Measurements from ENCODE around the gene TGFBR3L. TPM values are rescaled to one million over a fixed set of nuclear protein-coding genes. Genes with fewer than 3 reads are reported as not detected.
A peak's percentile ranks its signal among the peaks of the same experiment; 100 is the strongest.

TGFBR3L gene
- total and polyA plus RNA-seq, 2 of the 13 experiments (the other 11 are each of a cell fraction or from before 2014, with no cell fraction given): 0.20 to 1.0 TPM

DNA sequence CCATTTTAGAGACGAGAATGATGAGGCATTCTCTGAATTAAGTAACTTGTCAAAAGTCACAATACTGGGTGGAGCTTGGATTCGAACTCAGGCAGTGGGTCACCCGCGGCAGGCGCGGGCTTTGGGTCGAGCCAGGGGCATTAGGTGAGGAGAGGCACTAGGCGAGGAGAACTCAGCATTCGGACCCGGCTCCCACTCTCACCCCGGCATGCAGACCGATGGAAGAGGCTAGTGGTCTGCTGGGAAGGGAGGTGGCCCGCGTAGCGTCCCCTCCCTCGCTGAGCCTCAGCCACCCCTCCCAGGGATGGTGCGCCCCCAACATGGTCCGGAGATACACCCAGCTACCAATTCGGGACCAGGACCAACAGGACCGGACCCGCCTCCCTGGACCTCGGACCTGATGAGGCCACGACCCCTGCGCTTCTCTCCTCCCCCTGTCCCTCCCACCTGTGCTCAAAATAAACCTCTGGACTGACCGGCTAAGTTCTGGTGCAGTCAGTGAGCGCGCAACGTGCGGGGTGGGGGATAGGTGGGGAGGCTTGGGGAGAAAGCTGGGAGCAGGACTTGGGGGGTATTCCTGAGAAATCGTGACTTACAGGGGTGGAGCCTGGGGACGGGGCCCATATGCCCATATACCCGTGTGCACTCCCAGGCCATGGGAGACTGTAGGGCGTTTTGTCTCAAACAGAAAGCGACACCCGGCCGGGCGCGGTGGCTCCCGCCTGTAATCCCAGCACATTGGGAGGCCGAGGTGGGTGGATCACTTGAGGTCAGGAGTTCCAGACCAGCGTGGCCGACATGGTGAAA, 4.2 kb downstream of the TGFBR3L start (continued):
- TF ChIP-seq, protein P1, sequence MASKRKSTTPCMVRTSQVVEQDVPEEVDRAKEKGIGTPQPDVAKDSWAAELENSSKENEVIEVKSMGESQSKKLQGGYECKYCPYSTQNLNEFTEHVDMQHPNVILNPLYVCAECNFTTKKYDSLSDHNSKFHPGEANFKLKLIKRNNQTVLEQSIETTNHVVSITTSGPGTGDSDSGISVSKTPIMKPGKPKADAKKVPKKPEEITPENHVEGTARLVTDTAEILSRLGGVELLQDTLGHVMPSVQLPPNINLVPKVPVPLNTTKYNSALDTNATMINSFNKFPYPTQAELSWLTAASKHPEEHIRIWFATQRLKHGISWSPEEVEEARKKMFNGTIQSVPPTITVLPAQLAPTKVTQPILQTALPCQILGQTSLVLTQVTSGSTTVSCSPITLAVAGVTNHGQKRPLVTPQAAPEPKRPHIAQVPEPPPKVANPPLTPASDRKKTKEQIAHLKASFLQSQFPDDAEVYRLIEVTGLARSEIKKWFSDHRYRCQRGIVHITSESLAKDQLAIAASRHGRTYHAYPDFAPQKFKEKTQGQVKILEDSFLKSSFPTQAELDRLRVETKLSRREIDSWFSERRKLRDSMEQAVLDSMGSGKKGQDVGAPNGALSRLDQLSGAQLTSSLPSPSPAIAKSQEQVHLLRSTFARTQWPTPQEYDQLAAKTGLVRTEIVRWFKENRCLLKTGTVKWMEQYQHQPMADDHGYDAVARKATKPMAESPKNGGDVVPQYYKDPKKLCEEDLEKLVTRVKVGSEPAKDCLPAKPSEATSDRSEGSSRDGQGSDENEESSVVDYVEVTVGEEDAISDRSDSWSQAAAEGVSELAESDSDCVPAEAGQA (IDR thresholded peaks at IDR 0.05; ENCODE audit: low read depth): no peak
- TF ChIP-seq, protein P1 (CRISPR knock-in tag; IDR thresholded peaks at IDR 0.05; ENCODE audit: borderline replicate concordance): no peak
- no peak; the same call in 1 of the 2 replicates for TF ChIP-seq ZNF879 (CRISPR knock-in tag; IDR thresholded peaks at IDR 0.05)
- no peak for TF ChIP-seq ZNF7 (CRISPR knock-in tag; IDR thresholded peaks at IDR 0.05)
- no peak for TF ChIP-seq HNRNPH1 (optimal IDR thresholded peaks at IDR 0.05; ENCODE audit: low read depth, low read length)
- TF ChIP-seq KLF11 (CRISPR knock-in tag; IDR thresholded peaks at IDR 0.05): no peak
- no peak for TF ChIP-seq ZNF737 (CRISPR knock-in tag; IDR thresholded peaks at IDR 0.05; ENCODE audit: borderline replicate concordance)
- 0 out of 2 replicates have a peak, but pooled peaks have one; percentile 22 for TF ChIP-seq ZSCAN29 (CRISPR knock-in tag; conservative IDR thresholded peaks at IDR 0.05)
- TF ChIP-seq, protein P2, sequence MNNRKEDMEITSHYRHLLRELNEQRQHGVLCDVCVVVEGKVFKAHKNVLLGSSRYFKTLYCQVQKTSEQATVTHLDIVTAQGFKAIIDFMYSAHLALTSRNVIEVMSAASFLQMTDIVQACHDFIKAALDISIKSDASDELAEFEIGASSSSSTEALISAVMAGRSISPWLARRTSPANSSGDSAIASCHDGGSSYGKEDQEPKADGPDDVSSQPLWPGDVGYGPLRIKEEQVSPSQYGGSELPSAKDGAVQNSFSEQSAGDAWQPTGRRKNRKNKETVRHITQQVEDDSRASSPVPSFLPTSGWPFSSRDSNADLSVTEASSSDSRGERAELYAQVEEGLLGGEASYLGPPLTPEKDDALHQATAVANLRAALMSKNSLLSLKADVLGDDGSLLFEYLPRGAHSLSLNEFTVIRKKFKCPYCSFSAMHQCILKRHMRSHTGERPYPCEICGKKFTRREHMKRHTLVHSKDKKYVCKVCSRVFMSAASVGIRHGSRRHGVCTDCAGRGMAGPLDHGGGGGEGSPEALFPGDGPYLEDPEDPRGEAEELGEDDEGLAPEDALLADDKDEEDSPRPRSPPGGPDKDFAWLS (CRISPR knock-in tag; IDR thresholded peaks at IDR 0.05; ENCODE audit: borderline replicate concordance): no peak
- TF ChIP-seq MLLT10 (CRISPR knock-in tag; IDR thresholded peaks at IDR 0.05): no peak
- no peak for TF ChIP-seq JUNB (CRISPR knock-in tag; IDR thresholded peaks at IDR 0.05; ENCODE audit: borderline replicate concordance)
- no peak for TF ChIP-seq RFX5 (IDR thresholded peaks at IDR 0.05; ENCODE audit: low read depth, low read length)
- TF ChIP-seq ZFP41 (CRISPR knock-in tag; IDR thresholded peaks at IDR 0.05; ENCODE audit: borderline replicate concordance): no peak
- TF ChIP-seq HNF4G (IDR thresholded peaks at IDR 0.05; ENCODE audit: borderline replicate concordance, low read depth, low read length): peak; percentile 90
- TF ChIP-seq HNF4G (CRISPR knock-in tag; IDR thresholded peaks at IDR 0.05; ENCODE audit: borderline replicate concordance, low read depth): peak; percentile 35; the same call in 1 of the 2 replicates
- 0 out of 2 replicates have a peak, but pooled peaks have one; percentile 34 for TF ChIP-seq ZMYM4 (CRISPR knock-in tag; IDR thresholded peaks at IDR 0.05)
- 0 out of 2 replicates have a peak, but pooled peaks have one; percentile 57 for TF ChIP-seq HDAC1 (CRISPR knock-in tag; IDR thresholded peaks at IDR 0.05)
- no peak for TF ChIP-seq NCOA5 (CRISPR knock-in tag; IDR thresholded peaks at IDR 0.05)
- no peak for TF ChIP-seq ZNF296 (CRISPR knock-in tag; conservative IDR thresholded peaks at IDR 0.05)
- peak in 1 of 2 experiments; percentile 81; a peak in 1 of 4 replicates for TF ChIP-seq NR2F1 (CRISPR knock-in tag; IDR thresholded peaks at IDR 0.05)
- TF ChIP-seq SNAPC2 (CRISPR knock-in tag; IDR thresholded peaks at IDR 0.05): no peak

Measured in HepG2 (cell line).